Measurements from ENCODE around the gene SERPINB7.

Gene SERPINB7

DNA sequence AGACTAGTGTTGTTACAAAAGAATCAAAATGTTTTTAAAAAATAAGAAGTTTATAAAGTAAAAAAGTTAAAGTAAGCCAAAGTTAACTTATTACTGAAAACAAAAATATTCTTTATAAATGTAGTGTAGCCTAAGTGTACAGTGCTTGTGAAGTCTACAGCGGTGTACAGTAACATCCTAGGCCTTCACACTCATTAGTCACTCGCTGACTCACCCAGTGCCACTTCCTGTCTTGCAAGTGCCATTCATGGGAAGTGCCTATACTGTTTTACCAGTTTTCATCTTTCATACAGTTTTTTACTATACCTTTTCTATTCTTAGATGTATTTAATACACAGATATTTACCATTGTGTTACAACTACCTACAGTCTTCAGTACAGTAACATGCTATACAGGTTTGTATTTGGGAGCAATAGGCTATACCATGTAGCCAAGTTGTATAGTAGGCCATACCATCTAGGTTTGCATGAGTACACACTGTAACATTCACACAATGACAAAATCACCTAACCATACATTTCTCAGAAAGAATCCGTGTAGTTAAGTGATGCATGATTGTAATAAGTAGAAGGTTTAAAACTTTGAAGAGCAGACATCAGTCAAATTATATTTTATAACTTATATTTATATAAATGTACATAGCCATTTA, 13.4 kb downstream of the SERPINB7 start:
- DNase-seq (ENCODE audit: low spot score): no peak

DNA sequence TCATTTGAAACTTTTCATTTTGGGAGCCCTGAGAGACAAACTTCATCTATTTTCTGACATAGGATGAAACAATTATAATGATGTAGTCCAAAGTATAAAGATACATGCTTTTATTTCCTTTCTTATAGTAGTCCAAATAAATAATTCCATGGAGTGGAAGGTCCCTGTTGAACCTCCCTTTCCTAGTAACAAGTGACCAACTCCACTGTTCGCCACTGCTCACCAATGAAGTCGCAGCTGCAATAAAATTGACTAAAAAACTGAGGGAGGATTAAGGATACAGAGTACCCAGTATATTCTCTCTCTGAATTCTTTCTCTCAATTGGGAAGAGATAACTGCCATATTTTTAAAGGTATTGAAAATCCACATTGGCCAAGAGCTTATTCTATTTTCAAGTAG, 14.1 kb downstream of the SERPINB7 start:
- no peak for DNase-seq (ENCODE audit: low spot score)

GRCh38 chr18:63795606-63796005, 20.4 kb downstream of the SERPINB7 start:
- no peak for DNase-seq (ENCODE audit: low spot score)

- DNase-seq (ENCODE audit: low spot score): no peak
Observed at GRCh38 chr18:63799189-63799588, 24.0 kb downstream of the SERPINB7 start.

GRCh38 chr18:63801343-63801742, 26.1 kb downstream of the SERPINB7 start:
- no peak for DNase-seq (ENCODE audit: low spot score)

DNA sequence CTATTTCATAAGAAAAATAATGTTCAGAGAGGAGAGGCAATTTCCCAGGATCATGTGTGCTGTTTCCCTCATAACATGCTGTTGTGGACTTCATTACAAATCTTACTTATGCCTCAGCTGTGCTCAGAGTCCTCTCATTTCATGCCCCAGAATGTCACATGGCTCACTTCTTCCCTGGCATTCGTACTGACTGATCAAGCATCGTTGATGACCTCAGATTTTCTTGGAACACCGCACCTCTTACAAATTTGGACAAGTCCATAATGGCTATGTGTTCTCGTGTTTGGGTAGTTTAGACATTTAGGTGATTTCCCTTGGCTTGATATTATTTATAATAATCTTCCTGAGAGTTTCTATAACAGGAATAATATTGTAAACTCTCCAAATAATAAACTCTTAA, 32.9 kb downstream of the SERPINB7 start:
- DNase-seq (ENCODE audit: low spot score): no peak

DNA sequence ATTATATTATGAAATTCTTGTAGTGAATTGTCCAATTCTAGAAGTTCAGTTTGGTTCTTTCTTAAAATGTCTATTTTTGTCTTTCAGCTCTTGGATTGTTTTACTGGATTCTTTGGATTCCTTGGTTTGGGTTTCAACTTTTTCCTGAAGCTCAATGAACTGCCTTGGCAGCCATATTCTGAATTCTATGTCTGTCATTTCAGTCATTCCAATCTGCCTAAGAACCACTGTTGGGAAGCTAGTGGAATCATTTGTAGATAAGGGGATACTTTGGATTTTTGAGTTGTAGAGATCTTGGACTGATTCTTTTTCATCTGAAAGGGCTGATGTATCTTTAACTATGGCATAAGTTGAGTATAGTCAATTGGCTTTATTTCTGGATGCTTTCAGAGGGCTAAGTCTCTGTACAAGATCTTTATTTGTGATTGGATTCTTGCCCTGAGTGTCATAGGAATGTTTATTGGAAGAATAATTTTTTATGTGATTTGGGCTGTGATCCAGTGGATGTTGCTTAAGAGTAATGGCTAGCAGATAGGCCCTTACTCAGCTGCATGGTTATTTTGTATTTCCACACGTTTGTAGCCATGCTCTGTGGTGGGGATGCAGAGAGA, 42.3 kb downstream of the SERPINB7 start:
- DNase-seq (ENCODE audit: low spot score): no peak

DNA sequence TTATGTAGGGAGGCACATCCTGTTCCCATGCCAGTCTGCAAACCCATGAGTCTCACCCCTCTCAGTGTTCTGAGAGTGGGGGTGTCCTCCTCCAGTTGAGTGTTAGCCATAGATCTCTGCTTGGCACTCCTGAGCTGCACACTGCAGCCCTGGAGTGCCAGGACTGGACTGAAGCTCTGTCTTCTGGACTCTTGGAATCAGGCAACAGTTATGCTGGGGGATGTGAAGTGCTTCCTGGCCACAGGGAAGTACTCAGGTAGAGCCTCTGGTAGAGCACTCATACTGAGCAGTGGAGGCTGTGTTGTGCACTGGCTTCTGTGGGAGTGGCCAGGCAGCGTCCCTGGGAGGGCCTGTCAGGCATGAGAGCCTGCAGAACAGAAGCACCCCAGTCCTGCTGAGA, 43.0 kb downstream of the SERPINB7 start:
- no peak for DNase-seq (ENCODE audit: low spot score)

- no peak for DNase-seq (ENCODE audit: low spot score)
Observed at GRCh38 chr18:63819786-63820185, 44.6 kb downstream of the SERPINB7 start.

- DNase-seq (ENCODE audit: low spot score): no peak
Observed at GRCh38 chr18:63820694-63821093, 45.5 kb downstream of the SERPINB7 start.

- DNase-seq (ENCODE audit: low spot score): no peak
Observed at GRCh38 chr18:63823516-63824219, 48.5 kb downstream of the SERPINB7 start.

GRCh38 chr18:63824220-63824525, 49.0 kb downstream of the SERPINB7 start:
- DNase-seq (ENCODE audit: low spot score): no peak

- no peak for DNase-seq (ENCODE audit: low spot score)
Observed at GRCh38 chr18:63828120-63828519, 52.9 kb downstream of the SERPINB7 start.

- DNase-seq (ENCODE audit: low spot score): no peak
Observed at GRCh38 chr18:63828656-63829055, 53.4 kb downstream of the SERPINB7 start.

GRCh38 chr18:63829886-63830285, 54.7 kb downstream of the SERPINB7 start:
- no peak for DNase-seq (ENCODE audit: low spot score)

DNA sequence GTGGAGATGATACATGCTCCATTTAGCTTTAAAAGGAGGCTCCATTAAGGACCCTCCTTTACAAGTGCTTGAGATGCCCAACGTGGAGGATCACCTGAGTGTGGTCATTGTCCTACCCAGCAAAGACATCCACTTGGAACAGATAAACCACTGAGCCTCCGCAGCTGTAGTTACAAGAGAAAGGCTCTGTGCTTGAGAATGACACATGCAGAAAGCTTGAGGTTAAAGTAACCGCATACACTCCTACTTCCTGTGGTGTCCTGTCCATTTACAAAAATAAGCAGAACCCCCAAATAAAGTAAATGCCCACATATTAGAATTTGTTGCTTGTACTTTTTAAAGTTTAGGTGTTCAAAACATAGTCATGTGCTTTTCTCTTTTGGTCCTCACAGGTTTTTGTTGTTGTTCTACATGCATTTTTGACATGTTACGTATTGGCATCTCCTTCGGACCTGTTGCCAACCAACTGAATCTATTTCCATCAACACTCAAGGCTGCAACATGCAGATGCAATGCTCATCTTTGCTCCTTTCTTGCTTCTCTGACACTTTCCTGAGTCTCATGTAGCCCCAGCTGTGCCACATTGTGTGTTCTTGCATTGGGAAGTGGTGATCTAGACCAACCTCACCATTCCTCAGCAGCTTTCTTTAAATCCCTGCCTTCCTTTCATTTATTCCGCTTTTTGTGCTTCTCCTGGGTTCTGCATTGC, 56.0 kb downstream of the SERPINB7 start:
- no peak for DNase-seq (ENCODE audit: low spot score)

DNA sequence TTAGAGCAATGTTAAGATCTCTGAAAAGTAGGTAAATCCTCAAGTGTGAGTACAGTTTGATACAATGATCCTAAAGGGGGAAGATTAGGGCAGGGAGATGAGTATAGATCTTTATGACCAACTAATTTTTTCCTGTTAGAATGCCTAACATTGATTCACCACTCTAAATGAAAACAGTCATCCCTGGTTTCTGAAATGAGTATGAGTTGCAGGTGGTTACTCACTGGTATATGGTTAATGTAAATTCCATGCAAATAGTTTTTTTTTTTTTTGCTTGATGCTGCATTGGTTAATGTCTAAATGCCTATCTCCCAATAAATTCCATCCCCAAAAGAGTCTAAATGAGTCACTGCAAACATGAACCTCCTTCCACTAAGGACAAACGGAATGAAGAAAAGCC, 57.3 kb downstream of the SERPINB7 start:
- DNase-seq (ENCODE audit: low spot score): no peak

GRCh38 chr18:63834471-63835113, 59.4 kb downstream of the SERPINB7 start:
- no peak for DNase-seq (ENCODE audit: low spot score)

DNA sequence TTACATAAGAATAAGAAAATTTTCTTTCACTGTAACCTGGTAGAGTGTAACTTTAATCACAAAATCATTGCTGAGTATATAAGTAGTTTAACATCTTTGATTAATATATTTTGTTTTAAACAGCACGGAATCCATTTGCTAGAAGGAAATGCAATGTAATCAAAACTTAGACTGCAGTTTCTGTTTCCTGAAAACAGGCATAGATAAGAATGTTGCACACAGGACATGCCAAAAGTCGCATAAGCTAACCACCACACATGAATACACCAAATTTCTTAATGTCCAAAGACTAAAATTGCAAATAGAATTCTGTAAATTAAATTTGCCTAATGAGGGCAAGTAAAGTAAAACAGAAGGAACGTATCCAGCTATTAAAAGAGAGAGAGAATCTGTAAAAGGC, 61.2 kb downstream of the SERPINB7 start:
- DNase-seq (ENCODE audit: low spot score): no peak

- no peak for DNase-seq (ENCODE audit: low spot score)
Observed at GRCh38 chr18:63837590-63837989, 62.4 kb downstream of the SERPINB7 start.

DNA sequence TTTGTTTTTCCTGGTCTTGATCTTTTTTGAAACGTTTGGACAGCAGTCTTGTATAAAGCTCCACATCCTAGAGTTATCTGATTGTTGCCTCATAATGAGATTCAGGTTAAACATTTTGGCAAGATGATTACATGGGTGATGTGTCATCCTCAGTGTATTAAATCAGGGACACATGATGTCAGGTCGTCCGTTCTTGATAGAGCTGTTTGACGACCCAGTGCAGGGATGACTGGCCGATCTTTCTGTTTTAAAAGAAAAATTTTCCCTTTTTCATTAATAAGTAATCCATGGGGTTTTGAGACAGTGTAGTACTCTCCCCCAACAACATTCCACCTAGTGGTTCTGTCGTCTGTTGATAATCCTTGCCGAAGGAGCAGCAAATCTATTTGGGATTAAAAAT, 67.8 kb downstream of the SERPINB7 start:
- DNase-seq (ENCODE audit: low spot score): no peak

DNA sequence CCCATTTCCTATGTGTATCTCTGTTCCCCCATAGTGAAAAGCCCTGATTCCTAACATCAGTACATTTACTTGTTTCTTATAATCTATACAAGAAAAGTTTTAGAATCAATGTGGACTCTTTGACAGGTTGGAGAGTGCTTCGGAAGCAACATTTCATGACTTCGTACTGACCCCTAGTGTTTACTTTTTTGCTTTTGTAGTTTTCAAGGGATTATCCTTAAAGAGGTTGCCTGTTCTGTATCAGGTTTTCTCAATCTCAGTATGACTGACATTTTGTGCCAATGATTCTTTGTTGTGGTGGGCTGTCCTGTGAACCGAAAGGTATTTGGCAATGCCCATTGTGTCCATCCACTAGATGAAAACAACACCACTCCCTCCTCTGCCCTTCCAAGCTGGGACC, 69.0 kb downstream of the SERPINB7 start:
- DNase-seq (ENCODE audit: low spot score): no peak

DNA sequence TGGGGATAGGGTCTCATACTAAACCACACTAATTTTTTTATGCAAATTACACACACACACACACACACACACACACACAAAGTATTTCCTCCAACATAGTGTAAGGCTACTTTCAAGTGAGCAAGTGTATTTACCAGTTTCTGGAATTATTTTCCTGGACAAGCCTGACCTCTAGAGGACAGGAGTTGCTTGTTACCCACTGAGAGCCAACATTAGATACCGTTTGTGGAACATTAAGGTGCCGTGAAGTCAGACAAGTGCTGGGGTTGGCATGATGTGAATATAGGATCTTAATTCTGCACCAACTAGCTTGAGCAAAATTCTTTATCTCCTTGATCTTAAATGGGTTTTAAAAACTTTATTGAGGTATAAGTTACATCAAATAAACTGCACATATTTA, 72.9 kb downstream of the SERPINB7 start:
- no peak for DNase-seq (ENCODE audit: low spot score)

All from hematopoietic multipotent progenitor cell treated with erythropoietin and hydrocortisone succinate and interleukin-3 and kit ligand, for 17 days (in vitro differentiated cells).